Progenitor cell of endocrine pancreas (in vitro differentiated cells): ENCODE data around the gene IREB2. TPM values are rescaled to one million over a fixed set of nuclear protein-coding genes. Genes with fewer than 3 reads are reported as not detected.

Experiments used
- DNase-seq: peaks from one replicate; pipeline ENCODE4 v3.0.0; 2021; ENCODE audit warnings: low spot score; ENCODE audit not compliant: unreplicated experiment
- H3K27ac Mint-ChIP-seq: 2 replicates; pipeline ENCODE4 v1.8.0; 2021; ENCODE audit warnings: mild to moderate bottlenecking, moderate library complexity, mixed read lengths
- H3K27me3 Mint-ChIP-seq: 2 replicates; pipeline ENCODE4 v1.8.0; 2021; ENCODE audit warnings: mixed read lengths
- H3K36me3 Mint-ChIP-seq: 2 replicates; pipeline ENCODE4 v1.8.0; 2022; ENCODE audit warnings: mixed read lengths; ENCODE audit not compliant: insufficient read depth
- H3K4me1 Mint-ChIP-seq: 2 replicates; pipeline ENCODE4 v1.8.0; 2021; ENCODE audit warnings: low read depth, mixed read lengths
- H3K4me3 Mint-ChIP-seq: 2 replicates; pipeline ENCODE4 v1.8.0; 2021; ENCODE audit warnings: low read depth, mild to moderate bottlenecking, moderate library complexity, mixed read lengths
- H3K9me3 Mint-ChIP-seq: 2 replicates; pipeline ENCODE4 v1.8.0; 2021; ENCODE audit warnings: low read depth, mixed read lengths
- total RNA-seq: library from RNA; stranded (reverse); gene quantifications from 2 replicates; pipeline ENCODE4 v1.2.1, GENCODE V29; 2021
- TF ChIP-seq, protein P1 (sequence below): fragments of 200-600 bp; sonication (generic); IDR thresholded peaks from one replicate; pipeline ENCODE4 v1.5.0; 2021; ENCODE audit warnings: antibody characterized with exemption, mild to moderate bottlenecking; ENCODE audit not compliant: unreplicated experiment

IREB2 gene
- total RNA-seq, 1 donor from 2014 or later: 95.3 TPM

DNA sequence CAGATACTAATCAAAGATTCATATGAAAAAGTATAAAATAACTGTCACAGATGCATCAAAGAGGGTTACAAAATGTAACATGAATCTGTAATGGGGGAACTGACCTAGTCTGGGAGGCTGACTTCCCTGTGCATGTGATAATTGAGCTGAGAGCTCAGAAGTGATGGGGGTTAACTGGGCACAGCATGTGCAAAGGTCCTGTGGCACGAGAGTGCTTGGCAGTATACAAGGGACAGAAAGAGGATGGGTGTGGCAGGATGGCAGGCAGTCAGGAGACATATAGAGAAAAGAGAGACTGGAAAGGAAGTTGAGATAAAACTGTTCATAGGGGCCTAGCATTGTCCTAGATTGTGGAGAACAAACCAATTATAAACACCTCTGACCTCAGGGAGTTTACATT lies 47.8 kb upstream of the IREB2 start:
- no peaks in the 10 kb centered on the region for H3K9me3 Mint-ChIP-seq

DNA sequence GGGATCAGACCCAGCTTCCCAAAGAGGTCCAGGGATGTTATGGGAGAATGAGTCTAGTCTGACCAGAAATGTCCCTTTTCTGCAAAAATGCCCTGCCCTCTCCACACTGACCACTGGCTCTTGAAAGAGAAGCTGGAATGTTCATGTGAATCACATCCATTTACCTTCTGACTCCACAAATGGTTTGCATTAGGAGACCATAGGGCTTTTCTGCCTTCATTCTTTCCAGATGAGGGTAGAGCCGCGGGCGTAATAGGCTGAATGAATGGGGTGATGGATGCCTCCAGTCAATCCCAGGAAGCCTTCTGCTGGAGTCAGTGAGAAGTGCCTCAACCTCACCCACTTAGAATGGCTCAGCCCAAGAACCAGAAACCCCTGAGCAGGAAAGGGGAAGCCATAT lies 47.2 kb upstream of the IREB2 start:
- Mint-ChIP-seq H3K4me3 (no peak overlapping the region), H3K36me3 (no peaks in the 10 kb centered on the region), H3K9me3 (no peaks in the 10 kb centered on the region), H3K27ac (no peak overlapping the region), H3K27me3 (peaks cover 40% of the 10 kb centered on the region), H3K4me1 (peaks cover 15% of the 10 kb centered on the region)
- no peak for DNase-seq
- TF ChIP-seq, protein P1, sequence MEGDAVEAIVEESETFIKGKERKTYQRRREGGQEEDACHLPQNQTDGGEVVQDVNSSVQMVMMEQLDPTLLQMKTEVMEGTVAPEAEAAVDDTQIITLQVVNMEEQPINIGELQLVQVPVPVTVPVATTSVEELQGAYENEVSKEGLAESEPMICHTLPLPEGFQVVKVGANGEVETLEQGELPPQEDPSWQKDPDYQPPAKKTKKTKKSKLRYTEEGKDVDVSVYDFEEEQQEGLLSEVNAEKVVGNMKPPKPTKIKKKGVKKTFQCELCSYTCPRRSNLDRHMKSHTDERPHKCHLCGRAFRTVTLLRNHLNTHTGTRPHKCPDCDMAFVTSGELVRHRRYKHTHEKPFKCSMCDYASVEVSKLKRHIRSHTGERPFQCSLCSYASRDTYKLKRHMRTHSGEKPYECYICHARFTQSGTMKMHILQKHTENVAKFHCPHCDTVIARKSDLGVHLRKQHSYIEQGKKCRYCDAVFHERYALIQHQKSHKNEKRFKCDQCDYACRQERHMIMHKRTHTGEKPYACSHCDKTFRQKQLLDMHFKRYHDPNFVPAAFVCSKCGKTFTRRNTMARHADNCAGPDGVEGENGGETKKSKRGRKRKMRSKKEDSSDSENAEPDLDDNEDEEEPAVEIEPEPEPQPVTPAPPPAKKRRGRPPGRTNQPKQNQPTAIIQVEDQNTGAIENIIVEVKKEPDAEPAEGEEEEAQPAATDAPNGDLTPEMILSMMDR: no peak

More for the DNA sequence above, 47.8 kb upstream of the IREB2 start:
- Mint-ChIP-seq H3K27me3 (peaks cover 42% of the 10 kb centered on the region), H3K27ac (no peak overlapping the region), H3K36me3 (no peaks in the 10 kb centered on the region), H3K4me3 (no peak overlapping the region), H3K4me1 (peaks cover 15% of the 10 kb centered on the region)
- TF ChIP-seq, protein P1: no peak
- DNase-seq: no peak

DNA sequence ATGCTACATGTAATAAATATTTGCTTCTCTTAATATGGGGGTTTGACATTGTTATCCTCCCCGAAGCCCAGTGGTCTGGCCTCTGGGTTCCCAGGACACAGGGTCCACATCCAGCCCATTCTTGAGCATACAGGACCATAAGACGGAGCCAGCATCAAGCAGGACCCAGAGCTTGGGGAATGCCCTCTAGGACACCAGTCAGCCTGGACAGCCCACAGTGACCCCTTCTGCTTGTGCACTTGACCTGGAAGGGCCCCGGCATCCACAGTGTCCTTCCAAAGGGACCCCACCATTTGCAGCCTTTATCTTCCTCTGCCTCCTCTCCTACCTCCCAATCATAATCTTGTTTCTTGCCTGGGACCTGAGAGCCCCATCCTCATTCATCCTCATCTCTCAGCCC lies 46.2 kb upstream of the IREB2 start:
- Mint-ChIP-seq H3K36me3 (no peaks in the 10 kb centered on the region), H3K4me3 (no peak overlapping the region), H3K4me1 (peaks cover 10% of the 10 kb centered on the region), H3K27me3 (peaks cover 38% of the 10 kb centered on the region), H3K27ac (no peak overlapping the region), H3K9me3 (no peaks in the 10 kb centered on the region)
- DNase-seq: no peak
- TF ChIP-seq, protein P1: no peak

DNA sequence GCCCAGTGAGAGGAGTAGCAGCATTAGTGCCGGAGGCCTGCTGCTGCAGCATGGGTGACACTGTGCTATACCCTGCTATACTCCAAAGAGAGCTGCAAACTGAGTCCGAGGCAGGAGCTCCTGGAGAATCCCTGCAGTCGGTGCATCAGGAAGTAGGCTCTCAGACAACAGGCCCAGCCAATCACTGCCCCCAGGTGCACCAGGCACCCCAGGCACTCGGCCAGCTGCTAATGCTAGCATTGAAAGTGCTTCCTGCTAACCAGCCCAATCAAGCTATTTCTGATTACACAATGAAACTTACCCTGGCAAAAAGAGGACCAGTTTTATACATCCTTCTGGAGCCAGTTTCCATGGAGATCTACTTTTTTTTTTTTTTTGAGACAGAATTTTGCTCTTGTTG lies 45.6 kb upstream of the IREB2 start:
- H3K36me3 Mint-ChIP-seq: no peaks in the 10 kb centered on the region
- no peak overlapping the region for H3K4me3 Mint-ChIP-seq
- H3K4me1 Mint-ChIP-seq: peaks cover 7% of the 10 kb centered on the region
- H3K9me3 Mint-ChIP-seq: no peaks in the 10 kb centered on the region
- H3K27ac Mint-ChIP-seq: no peak overlapping the region
- H3K27me3 Mint-ChIP-seq: peaks cover 42% of the 10 kb centered on the region
- DNase-seq: no peak
- TF ChIP-seq, protein P1: no peak

DNA sequence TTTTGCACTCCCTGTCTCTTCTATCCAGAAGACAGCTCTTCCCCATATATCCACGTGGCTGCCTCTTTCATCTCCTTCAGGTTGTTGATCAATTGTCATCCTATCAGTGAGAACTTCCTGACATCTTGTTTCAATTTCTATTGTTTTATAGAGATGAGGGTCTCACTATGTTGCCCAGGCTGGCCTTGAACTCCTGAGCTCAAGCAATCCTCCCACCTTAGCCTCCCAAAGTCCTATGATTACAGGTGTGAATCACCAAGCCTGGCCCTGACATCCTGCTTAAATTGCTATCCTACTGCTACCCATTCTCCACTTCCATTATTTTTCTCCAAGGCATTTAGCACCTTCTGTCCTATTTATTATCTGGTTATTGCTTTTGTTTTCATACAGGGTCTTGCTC lies 44.9 kb upstream of the IREB2 start:
- no peak for DNase-seq
- H3K4me3 Mint-ChIP-seq: no peak overlapping the region
- H3K9me3 Mint-ChIP-seq: no peaks in the 10 kb centered on the region
- H3K27ac Mint-ChIP-seq: no peak overlapping the region
- TF ChIP-seq, protein P1: no peak
- H3K36me3 Mint-ChIP-seq: no peaks in the 10 kb centered on the region
- H3K4me1 Mint-ChIP-seq: peaks cover 4% of the 10 kb centered on the region
- H3K27me3 Mint-ChIP-seq: peaks cover 39% of the 10 kb centered on the region
